WERI-Rb-1 (cell line): ENCODE results near the gene EPB41L4B.

Source experiments
- DNase-seq: peaks from one replicate; pipeline ENCODE4 v3.0.0-alpha.2; 2020
- H3K27ac ChIP-seq: fragments of 250-450 bp; sonication (Bioruptor Pico); 2 replicates; pipeline ENCODE4 v1.5.1; 2020; ENCODE audit warnings: mild to moderate bottlenecking, moderate library complexity
- H3K27me3 ChIP-seq: fragments of 250-450 bp; sonication (Bioruptor Pico); 2 replicates; pipeline ENCODE4 v1.5.1; 2021; ENCODE audit warnings: mild to moderate bottlenecking, low read depth, moderate library complexity; ENCODE audit not compliant: insufficient read depth, severe bottlenecking
- H3K36me3 ChIP-seq: fragments of 250-450 bp; sonication (Bioruptor Pico); 2 replicates; pipeline ENCODE4 v1.5.1; 2020; ENCODE audit warnings: mild to moderate bottlenecking, moderate library complexity
- H3K4me3 ChIP-seq: 2 replicates; pipeline ENCODE4 v1.5.1; 2011; ENCODE audit warnings: low read depth, mild to moderate bottlenecking, control low read depth, low read length
- H3K9me3 ChIP-seq: fragments of 250-450 bp; sonication (Bioruptor Pico); 2 replicates; pipeline ENCODE4 v1.5.1; 2021; ENCODE audit warnings: mild to moderate bottlenecking, moderate library complexity; ENCODE audit not compliant: severe bottlenecking
- CTCF ChIP-seq: IDR thresholded peaks from 2 replicates; pipeline ENCODE4 v1.5.1; 2011; ENCODE audit warnings: low read depth, mild to moderate bottlenecking, control low read depth, inconsistent platforms, low read length

The EPB41L4B gene

GRCh38 chr9:109328978-109329637 is 8.2 kb upstream of the EPB41L4B start:
- H3K27ac ChIP-seq: no peak overlapping the region
- H3K4me3 ChIP-seq: no peak overlapping the region
- no peaks in the 10 kb centered on the region for H3K9me3 ChIP-seq
- no peak for DNase-seq
- TF ChIP-seq CTCF: no peak
- no peaks in the 10 kb centered on the region for H3K36me3 ChIP-seq
- H3K27me3 ChIP-seq: no peaks in the 10 kb centered on the region

- TF ChIP-seq CTCF: no peak
- no peaks in the 10 kb centered on the region for H3K36me3 ChIP-seq
These were observed 4.2 kb upstream of the EPB41L4B start for GRCh38 chr9:109325089-109325488.

GRCh38 chr9:109323771-109324170 is 2.9 kb upstream of the EPB41L4B start:
- no peaks in the 10 kb centered on the region for H3K36me3 ChIP-seq
- H3K27me3 ChIP-seq: no peaks in the 10 kb centered on the region
- H3K4me3 ChIP-seq: no peak overlapping the region
- no peaks in the 10 kb centered on the region for H3K9me3 ChIP-seq
- no peak for DNase-seq
- TF ChIP-seq CTCF: no peak
- no peak overlapping the region for H3K27ac ChIP-seq

More at GRCh38 chr9:109325089-109325488, 4.2 kb upstream of the EPB41L4B start:
- Histone ChIP-seq H3K27me3 (no peaks in the 10 kb centered on the region), H3K4me3 (no peak overlapping the region), H3K27ac (no peak overlapping the region), H3K9me3 (no peaks in the 10 kb centered on the region)
- DNase-seq: no peak

- H3K4me3 ChIP-seq: no peak overlapping the region
- no peaks in the 10 kb centered on the region for H3K9me3 ChIP-seq
- H3K27ac ChIP-seq: no peak overlapping the region; the same call in 1 of the 2 replicates
- no peak for TF ChIP-seq CTCF
- H3K36me3 ChIP-seq: no peaks in the 10 kb centered on the region
- H3K27me3 ChIP-seq: no peaks in the 10 kb centered on the region
- no peak for DNase-seq
These were observed 868 bp upstream of the EPB41L4B start for GRCh38 chr9:109321727-109322126.

- Histone ChIP-seq H3K27me3 (no peaks in the 10 kb centered on the region), H3K27ac (no peak overlapping the region), H3K36me3 (no peaks in the 10 kb centered on the region), H3K4me3 (no peak overlapping the region), H3K9me3 (no peaks in the 10 kb centered on the region)
- no peak for TF ChIP-seq CTCF
- DNase-seq: no peak
These were observed 523 bp downstream of the EPB41L4B start for GRCh38 chr9:109320331-109320741.
